Vein endothelial cell (primary cell): ENCODE measurements around the gene MAP3K10. TPM values are rescaled to one million over a fixed set of nuclear protein-coding genes. Genes with fewer than 3 reads are reported as not detected.

ENCODE experiments used
- total RNA-seq: library from RNA; depleted of rRNA; stranded (reverse); fragments of >200 nt; gene quantifications from 2 replicates; pipeline ENCODE4 v1.2.3, GENCODE V29; 2012

The MAP3K10 gene
- 8.5 and 8.7 TPM in 2 replicates for total RNA-seq

GRCh38 chr19:40190891-40191835, at the start of gene MAP3K10:
Gene MAP3K10, plus strand, starts transcription at chr19:40191426. Its CDS starts 606 bp downstream, at chr19:40192032.

GRCh38 chr19:40217934-40218890, 27.0 kb downstream of the MAP3K10 start, which contains the start of gene TTC9B:
Gene TTC9B, minus strand, starts transcription at chr19:40218384. Its CDS starts 3 bp downstream, at chr19:40218381.

Other genes with a start within 250 kb of the MAP3K10 start
- gene PSMC4, start 220.3 kb upstream of the MAP3K10 start, total RNA-seq: 122 and 146 TPM in 2 replicates
- gene ZNF546, start 194.4 kb upstream of the MAP3K10 start, total RNA-seq: 3.3 and 4.9 TPM in 2 replicates
- gene ZNF780B, start 135.2 kb upstream of the MAP3K10 start, total RNA-seq: 11.1 and 15.1 TPM in 2 replicates
- gene ZNF780A, start 100.5 kb upstream of the MAP3K10 start, total RNA-seq: 6.2 and 14.8 TPM in 2 replicates
- not detected in 2 replicates for gene TTC9B, start 27.0 kb downstream of the MAP3K10 start, total RNA-seq
- under 0.01 TPM in 1 of 2 replicates, not detected in the other for gene CCNP, start 35.3 kb downstream of the MAP3K10 start, total RNA-seq
- gene AKT2, start 93.9 kb downstream of the MAP3K10 start, total RNA-seq: 40.0 and 45.1 TPM in 2 replicates
- gene C19orf47, start 157.0 kb downstream of the MAP3K10 start, total RNA-seq: 7.3 and 7.8 TPM in 2 replicates
- 202 and 270 TPM in 2 replicates for gene PLD3, start 157.3 kb downstream of the MAP3K10 start, total RNA-seq
- gene HIPK4, start 198.8 kb downstream of the MAP3K10 start, total RNA-seq: under 0.01 and 0.10 TPM in 2 replicates
- 1.2 and 1.3 TPM in 2 replicates for gene PRX, start 222.0 kb downstream of the MAP3K10 start, total RNA-seq
- gene SERTAD1, start 234.6 kb downstream of the MAP3K10 start, total RNA-seq: 11.4 and 16.3 TPM in 2 replicates